Hypothalamus (tissue), 51 donors: ENCODE data around the gene YIF1A.
"Not testable (repeated sequence)": the region's sequence is repeated elsewhere in the genome, so short reads cannot be mapped to it uniquely, and the experiment has no call there.

ENCODE experiments used
- DNase-seq, 51 donors: peaks; one replicate each; lab custom pipeline; 2025; lab: John Stamatoyannopoulos, UW

Gene YIF1A

DNA sequence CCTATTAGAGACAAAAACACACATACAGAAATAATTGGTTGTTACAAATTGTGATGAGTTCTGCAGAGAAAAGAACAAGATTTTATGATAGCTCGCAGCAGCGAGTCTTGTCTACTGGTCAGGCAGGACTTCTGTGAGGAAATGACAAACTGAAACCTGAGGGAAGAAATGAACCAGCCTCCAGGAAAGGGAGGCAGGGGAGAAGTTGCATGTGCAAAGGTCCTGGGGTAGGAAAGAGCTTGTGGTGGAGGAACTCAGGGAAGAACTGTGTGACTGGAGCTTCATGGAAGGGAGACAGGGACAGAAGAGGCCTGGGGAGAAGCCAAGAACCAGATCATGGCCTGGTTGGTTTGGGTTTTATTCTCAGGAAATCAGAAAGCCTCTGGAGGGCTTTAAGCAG lies 29.7 kb downstream of the YIF1A start:
- no peak for DNase-seq

DNA sequence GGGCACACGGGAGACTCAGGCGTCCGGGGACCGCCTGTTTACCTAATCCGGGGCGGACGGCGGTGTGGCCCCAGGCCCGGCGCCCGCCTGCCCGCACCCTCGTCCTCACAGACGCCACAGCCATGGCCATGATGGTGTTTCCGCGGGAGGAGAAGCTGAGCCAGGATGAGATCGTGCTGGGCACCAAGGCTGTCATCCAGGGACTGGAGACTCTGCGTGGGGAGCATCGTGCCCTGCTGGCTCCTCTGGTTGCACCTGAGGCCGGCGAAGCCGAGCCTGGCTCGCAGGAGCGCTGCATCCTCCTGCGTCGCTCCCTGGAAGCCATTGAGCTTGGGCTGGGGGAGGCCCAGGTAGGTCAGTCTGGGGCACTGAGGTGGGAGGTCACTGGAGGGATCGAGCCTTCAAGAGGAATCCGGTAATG lies 30.5 kb downstream of the YIF1A start:
- peak in 1 of 51 donors; percentile 60 for DNase-seq

DNA sequence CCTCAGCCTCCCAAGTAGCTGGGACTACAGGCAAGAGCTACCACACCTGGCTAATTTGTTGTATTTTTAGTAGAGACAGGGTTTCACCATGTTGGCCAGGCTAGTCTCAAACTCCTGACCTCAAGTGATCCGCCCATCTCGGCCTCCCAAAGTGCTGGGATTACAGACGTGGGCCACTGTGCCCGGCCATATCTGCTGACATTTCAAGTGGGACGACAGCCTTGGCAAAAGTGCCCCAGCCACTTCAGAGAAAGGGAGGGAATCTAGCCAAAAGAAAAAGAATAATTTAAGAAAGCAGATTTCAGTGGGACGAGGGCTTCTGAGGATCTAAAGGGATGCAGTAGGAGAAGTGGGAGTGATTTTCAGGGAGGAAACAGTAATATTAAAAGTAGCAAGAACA lies 35.9 kb downstream of the YIF1A start:
- DNase-seq, result not testable (repeated sequence)

- DNase-seq, result peak in 1 of 51 donors; percentile 23
Observed at GRCh38 chr11:66251809-66252208, 37.1 kb downstream of the YIF1A start.

DNA sequence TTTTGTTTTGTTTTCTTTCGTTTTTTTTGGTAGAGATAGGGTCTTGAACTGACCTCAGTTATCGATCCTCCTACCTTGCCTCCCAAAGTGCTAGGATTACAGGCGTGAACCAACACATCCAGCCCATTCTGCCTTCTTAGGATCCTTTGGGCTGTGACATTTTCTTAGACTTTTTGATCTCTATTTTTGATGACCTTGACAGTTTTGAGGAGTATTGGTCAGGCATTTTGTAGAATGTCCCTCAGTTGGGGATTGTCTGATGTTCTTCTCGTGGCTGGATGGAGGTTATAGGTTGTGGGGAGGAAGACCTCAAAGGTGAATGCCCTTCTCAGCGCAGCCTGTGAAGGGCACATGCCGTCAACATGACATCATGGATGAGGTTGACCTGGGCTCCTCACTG lies 40.0 kb downstream of the YIF1A start:
- DNase-seq, result no peak

DNA sequence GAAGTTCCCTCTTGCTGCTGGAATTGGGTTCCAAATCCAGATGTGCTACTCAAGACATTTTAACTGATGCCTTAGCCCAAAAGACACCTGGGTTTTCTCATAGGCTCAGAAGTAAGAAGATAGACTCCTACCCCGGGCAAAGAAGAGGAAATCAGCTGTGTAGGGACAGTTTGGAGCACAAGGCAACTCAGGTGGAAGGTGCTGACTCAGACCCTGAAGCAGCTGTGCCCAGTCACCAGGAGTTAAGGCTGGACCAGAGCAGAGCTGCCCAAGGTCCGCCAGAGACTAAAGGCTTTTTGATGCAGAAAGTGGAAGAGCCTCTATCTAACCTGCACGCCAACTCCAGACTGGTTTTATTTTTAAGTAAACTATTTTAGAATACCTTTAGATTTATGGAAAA lies 41.1 kb downstream of the YIF1A start:
- DNase-seq, result no peak

DNA sequence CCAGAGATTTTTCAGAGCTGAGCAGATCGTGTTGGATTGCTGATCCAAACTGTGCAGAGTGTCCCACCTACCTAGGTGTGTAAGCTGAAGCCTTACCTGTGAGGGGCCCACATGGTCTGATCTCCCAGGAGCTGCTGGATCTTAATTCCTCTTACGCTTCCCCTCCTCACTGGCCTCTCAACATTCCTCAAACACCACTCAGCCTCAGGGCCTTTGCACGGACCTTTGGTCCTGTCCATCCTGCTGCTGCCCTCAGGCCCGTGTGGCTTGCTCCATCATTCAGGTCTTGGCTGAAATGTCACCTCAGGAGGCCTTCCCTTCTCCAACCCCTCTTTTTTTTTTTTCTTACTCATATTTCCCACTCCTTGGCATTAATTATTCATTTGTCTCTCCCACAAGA lies 41.6 kb downstream of the YIF1A start:
- DNase-seq, result no peak

GRCh38 chr11:66243782-66244535 lies 45.0 kb downstream of the YIF1A start:
- DNase-seq, result peak in 1 of 51 donors; percentile 33

- DNase-seq, result no peak
Observed at GRCh38 chr11:66242095-66242765, 46.7 kb downstream of the YIF1A start.

DNA sequence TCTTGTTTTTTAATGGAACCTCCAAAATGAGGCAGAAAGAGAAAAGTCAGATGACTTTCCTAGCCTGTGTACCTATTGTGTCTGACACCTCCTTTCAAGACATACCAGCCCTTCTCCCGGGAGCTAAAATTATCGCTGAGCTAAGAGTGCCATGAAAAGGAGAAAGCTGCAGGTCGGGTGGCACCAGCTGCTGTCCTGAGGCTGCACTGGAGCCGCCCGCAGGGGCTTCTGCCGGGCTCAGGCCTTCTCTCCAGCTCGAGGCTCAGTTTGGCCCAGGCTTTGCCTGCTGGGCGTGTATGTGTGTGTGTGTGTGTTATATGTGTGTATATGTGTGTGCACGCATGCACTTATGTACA lies 48.2 kb downstream of the YIF1A start:
- no peak for DNase-seq

- no peak for DNase-seq
Observed at GRCh38 chr11:66239998-66240780, 48.8 kb downstream of the YIF1A start.

- DNase-seq, result no peak
Observed at GRCh38 chr11:66239511-66239910, 49.4 kb downstream of the YIF1A start.

DNA sequence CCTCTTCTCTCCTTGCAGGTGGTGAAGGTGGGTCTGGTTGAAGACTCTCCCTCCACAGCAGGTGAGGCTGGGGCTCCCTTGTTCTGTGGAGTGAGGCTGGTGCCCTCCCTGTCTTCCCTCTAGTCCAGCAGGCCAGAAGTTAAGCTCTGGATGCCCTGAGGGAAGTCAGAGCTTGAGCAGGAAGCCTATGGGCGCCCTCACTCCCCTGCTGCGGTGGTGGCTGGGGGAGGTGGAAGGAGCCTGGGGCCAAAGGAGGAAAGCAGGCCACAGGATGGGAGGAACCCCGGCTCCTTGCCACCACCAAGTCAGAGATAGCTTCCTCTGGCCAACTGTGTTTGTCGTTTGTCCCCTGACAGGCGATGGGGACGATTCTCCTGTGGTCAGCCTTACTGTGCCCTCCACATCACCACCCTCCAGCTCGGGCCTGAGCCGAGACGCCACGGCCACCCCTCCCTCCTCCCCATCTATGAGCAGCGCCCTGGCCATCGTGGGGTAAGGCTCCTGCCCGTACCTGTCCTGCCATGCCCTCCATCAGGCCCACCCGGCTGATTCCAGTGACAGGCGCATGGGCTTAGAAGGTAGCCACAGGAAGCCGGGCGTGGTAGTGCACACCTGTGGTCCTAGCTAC lies 50.0 kb downstream of the YIF1A start:
- no peak for DNase-seq

GRCh38 chr11:66237867-66238266 lies 51.1 kb downstream of the YIF1A start:
- no peak for DNase-seq

- DNase-seq, result no peak
Observed at GRCh38 chr11:66235141-66235540, 53.8 kb downstream of the YIF1A start.
